ENCODE results near the gene CCDC69. TPM values are rescaled to one million over a fixed set of nuclear protein-coding genes. Genes with fewer than 3 reads are reported as not detected.

Gene CCDC69
- polyA plus RNA-seq, 2 of the 4 experiments (the other 2 are of a cell fraction): 2.9 to 3.0 TPM

- ATAC-seq: no peak
- no peak for TF ChIP-seq SMC3 (IDR thresholded peaks at IDR 0.05)
- no peak for TF ChIP-seq TP53 (CRISPR knock-in tag; IDR thresholded peaks at IDR 0.05)
- H3K27ac ChIP-seq: no peak overlapping the region
- WGBS (ENCODE audit: missing lambda C conversion rate): 80% methylated on average over 10 of the region's 10 CpGs
- ChIA-PET CTCF (interaction anchor here (1.0 to 2.5 kb wide), 3 partner anchors 9 to 100 kb away, joined by 3 to 8 read pairs (median 3); partner anchors contain the start of gene CCDC69), POLR2A (no interaction called here)
- no peak for DNase-seq (ENCODE audit: low read depth in 1 of 2, low spot score in 1 of 2)
- H3K4me1 ChIP-seq: no peaks in the 10 kb centered on the region
- no peak for FAIRE-seq
- no peaks in the 10 kb centered on the region for H3K9me3 ChIP-seq
- H3K4me3 ChIP-seq: no peak overlapping the region
- H3K4me2 ChIP-seq: no peak overlapping the region
Measured at GRCh38 chr5:151214614-151215545, 9.0 kb downstream of the CCDC69 start.

- H3K4me2 ChIP-seq: no peak overlapping the region
- H3K4me1 ChIP-seq: no peaks in the 10 kb centered on the region
- POLR2A ChIA-PET: no interaction called here
- no peak overlapping the region for H3K4me3 ChIP-seq
- CTCF ChIA-PET: interaction anchor here (1.0 to 2.5 kb wide), 3 partner anchors 10 to 99 kb away, joined by 3 to 8 read pairs (median 3); partner anchors contain the start of gene CCDC69
- 65% methylated on average over 9 of the region's 9 CpGs for WGBS (ENCODE audit: missing lambda C conversion rate)
- DNase-seq (ENCODE audit: low read depth in 1 of 2, low spot score in 1 of 2) (no peak), FAIRE-seq (no peak), ATAC-seq (peak in 1 of 2 experiments; percentile 41; a peak in 2 of 6 replicates)
- no peak overlapping the region for H3K27ac ChIP-seq
- no peaks in the 10 kb centered on the region for H3K9me3 ChIP-seq
- no peak for TF ChIP-seq ZSCAN20 (CRISPR knock-in tag; IDR thresholded peaks at IDR 0.05)
- TF ChIP-seq PHF8 (IDR thresholded peaks at IDR 0.05; ENCODE audit: borderline replicate concordance, low read depth): no peak
- TF ChIP-seq ELK1 (IDR thresholded peaks at IDR 0.05; ENCODE audit: low read depth, low read length): no peak
- TF ChIP-seq ZFP36 (IDR thresholded peaks at IDR 0.05; ENCODE audit: borderline replicate concordance, partially characterized antibody): no peak
- TF ChIP-seq EHMT2 (IDR thresholded peaks at IDR 0.05; ENCODE audit: low read depth): no peak
- TF ChIP-seq HMGXB4 (CRISPR knock-in tag; IDR thresholded peaks at IDR 0.05; ENCODE audit: borderline replicate concordance): no peak
- no peak for TF ChIP-seq BCL3 (IDR thresholded peaks at IDR 0.05)
- TF ChIP-seq POLR2AphosphoS2 (conservative IDR thresholded peaks at IDR 0.05; ENCODE audit: low read length): no peak
- no peak for TF ChIP-seq FOSL2 (IDR thresholded peaks at IDR 0.05)
- no peak for TF ChIP-seq FOSL2 (CRISPR knock-in tag; IDR thresholded peaks at IDR 0.05)
- TF ChIP-seq CHD2 (IDR thresholded peaks at IDR 0.05; ENCODE audit: low read length, partially characterized antibody): no peak
- no peak for TF ChIP-seq PBX3 (IDR thresholded peaks at IDR 0.05)
- no peak for TF ChIP-seq NFE2L2 (conservative IDR thresholded peaks at IDR 0.05; ENCODE audit: low read length)
Measured at GRCh38 chr5:151213803-151214613, 9.9 kb downstream of the CCDC69 start.
